ENCODE data around the gene TBXA2R.
"Not testable (repeated sequence)": the region's sequence is repeated elsewhere in the genome, so short reads cannot be mapped to it uniquely, and the experiment has no call there.

TBXA2R gene

DNA sequence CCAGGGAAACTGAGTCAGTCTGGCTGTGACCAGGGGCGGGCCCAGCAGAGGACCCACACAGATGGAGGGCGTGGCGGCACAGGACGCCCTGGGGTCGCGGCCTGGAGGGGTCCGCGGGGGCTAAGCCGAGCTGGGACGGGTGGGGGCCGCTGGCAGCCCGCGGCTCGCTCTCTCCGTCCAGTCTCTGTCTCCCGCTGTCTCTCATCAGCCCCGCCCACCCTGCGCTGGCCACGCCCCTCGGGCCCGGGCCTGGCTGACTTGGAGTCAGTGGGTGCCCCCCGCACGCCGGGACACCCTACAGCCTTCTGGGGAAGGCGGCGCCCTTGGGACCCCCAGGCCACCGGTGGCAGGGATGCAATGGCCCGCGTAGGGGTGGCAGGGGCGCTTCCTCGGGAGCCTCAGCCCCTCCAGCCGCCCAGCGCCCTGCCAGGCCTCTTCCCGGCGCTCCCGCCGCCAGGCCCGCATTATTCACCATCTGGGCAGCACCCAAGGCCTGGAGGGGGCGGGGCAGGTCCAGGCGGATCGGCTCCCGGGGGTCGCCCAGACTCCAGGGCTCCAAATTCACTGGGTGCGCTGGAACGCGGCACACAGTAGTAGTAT lies at the start of gene TBXA2R:
TSS of gene TBXA2R (minus strand) at position 186 of the 600 bp plus-strand sequence. CDS start 6,241 bp downstream, outside the sequence.
- FAIRE-seq: no peak

DNA sequence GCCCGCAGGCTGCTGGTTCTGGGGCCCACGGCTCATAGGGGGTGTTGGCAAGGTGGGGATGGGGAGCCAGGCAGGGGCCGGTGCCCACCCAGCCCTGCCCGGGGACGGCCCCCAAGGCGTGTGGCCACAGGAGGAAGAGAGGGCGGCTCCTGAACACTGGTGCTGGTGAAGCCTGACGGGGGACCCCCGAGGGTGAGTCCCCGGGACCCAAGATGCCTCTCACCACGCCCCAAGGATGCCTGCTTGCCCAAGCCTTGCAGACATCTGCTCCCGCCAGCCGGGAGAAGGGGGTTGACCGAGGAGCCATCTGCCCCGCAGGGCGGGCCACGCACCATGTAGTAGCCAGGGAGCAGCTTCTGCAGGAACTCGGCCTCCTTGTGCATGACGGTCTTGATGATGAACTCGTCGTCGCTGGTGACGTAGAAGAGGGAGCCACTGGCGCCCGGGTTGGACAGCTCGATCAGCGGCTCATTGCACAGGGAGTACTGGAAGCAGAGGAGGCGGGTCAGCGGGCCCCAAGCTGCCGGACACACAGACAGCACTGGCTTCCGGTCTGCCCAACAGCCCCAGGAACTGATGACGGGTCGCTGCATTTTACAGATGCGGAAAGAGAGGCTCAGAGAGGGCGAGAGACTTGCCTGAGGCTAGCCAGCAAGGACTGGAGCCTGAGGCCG lies 49.5 kb upstream of the TBXA2R start:
- no peak for FAIRE-seq

DNA sequence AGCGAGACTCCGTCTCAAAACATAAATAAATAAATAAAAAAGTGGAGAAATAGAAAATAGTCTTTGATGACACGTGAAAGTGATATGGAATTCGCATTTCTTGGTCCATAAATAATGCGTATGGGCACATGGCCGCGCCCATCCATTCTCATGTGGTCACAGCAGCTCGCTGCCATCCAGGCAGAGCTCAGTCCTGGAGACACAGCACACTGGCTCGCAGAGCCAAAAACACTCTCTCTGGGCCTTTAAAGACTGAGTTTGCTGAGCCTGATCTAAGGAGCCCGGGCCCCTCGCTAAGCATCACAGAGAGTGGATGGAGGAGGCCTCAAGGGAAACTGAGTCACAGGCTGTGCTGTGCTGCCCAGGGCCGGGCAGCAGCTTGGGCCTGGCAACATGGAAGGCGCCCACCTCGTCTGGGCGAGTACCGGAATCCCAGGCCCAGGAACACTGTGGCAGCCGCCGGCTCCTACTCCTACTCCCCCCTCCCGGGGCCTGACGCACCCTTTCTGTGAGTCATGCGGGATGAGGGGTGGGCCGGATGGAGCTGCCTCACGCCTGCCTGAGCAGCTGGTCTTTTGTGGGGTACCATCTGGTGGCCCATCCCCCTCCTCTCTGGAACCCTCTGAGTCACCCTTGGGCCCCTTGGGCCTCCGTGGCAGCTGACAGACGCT lies 48.9 kb upstream of the TBXA2R start:
- FAIRE-seq: no peak

DNA sequence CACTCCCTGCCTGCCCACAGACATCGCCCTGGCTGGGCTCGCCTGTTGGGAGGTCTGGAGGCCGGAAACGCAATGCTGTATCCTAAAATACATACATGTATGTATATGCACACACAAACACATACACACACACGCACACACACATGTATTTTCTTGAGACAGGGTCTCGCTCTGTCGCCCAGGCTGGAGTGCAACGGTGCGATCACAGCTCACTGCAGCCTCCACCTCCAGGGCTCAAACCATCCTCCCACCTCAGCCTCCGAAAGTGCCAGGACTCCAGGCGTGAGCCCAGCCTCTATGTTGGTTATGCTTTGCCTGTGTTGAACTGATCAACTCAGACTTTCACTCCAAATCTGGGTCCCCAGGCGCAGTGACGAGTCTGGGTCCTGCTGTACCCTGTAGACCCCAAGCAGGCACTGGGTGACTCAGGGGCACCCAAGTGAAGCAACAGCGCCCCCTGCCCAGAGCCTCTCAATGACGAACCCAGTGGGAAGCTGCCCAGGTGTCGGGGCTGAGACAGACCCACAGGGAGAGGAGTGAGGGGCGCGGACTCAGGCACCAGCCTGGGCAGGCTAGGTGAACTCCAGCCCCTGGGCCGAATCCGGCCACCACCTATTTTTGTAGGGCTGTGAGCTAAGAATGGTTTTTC lies 47.3 kb upstream of the TBXA2R start:
- no peak for FAIRE-seq

DNA sequence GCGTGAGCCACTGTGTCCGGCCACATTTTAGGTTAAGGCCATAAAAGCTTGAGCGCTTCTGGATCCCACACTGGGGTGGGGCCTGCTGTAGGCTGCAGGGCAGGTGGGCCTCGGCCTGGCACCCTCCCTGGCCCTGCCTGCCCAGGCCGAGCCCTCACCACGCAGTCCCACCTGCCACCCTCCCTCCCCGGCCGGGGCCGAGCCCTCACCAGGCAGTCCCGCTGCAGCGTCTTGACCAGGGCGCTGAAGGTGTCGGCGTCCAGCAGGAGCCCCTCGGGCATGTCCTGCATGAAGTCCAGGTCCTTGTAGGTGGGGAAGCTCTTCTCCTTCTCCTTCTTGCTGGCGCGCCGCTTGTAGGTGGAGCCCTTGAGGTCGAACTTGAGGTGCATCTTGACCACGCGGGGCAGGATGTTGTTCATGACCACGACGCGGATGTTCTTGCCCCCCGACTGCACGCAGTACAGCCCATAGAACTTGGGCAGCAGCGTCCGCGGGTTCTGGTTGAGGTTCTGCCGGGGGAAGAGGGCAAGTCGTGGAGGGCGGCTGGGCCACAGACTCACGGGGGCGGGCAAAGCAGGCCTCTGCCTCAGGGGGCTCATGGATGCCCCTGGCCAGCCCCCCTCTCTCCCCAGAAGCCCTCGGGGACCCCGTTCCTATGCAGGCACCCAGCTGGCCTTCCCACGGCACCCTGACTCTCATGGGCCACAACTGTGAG lies 46.6 kb upstream of the TBXA2R start:
- FAIRE-seq: no peak

DNA sequence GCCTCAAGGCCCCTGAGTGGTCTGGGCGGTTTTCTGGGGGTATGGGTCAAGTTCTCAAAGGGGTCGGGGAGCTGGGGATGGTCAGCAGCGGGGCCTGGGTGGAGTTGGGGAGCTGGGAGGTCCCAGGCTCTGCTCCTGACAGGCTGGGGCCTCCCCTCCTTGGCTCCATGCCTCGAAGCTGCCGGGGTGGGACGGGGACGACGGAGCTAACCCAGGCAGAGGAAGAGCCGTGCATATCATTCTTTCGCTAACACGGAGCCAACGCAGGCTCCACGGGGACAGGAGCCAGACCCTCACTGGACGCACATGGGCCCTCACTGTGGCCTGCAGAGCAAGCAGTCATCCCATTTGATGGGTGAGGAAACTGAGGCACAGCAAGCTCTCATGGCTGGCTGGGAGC lies 45.7 kb upstream of the TBXA2R start:
- FAIRE-seq: no peak

DNA sequence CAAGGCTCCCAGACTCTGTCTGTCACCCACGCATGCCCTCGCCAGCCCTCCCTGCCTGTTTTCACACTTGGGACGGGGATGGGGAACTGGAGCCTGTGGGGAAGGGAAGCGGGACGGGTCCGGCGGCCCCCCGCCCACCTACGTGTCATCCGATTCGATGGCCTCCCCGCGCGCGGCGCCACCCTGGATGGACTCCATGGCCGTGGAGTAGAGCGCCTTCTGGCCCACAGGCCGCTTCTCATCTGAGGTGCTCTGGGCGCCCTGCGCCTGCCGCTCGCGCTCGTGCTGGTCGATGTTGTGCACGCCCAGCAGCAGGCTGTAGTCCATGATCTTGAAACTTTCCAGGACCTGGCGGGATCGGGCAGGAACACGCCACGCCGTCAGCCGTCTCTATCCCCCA lies 45.0 kb upstream of the TBXA2R start:
- no peak for FAIRE-seq

DNA sequence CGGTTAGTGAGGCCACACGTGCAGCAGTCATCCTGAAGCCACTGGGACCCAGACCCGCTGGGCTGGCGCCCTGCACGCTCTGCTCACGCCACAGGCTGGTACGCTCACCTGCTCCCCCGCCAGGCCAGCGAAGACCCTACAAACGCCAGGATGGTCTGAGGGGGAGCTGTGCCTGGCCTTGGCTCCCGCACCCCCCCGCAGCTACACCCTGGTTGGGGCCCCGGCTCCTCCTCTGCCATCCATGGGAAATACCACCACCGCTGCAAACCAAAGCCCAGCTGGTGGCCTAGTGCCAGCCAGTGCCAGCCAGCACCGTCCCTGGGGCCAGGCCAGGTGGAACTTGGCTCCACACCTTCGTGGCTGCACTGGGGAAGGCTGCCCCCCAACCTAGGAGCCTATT lies 43.2 kb upstream of the TBXA2R start:
- FAIRE-seq: no peak

DNA sequence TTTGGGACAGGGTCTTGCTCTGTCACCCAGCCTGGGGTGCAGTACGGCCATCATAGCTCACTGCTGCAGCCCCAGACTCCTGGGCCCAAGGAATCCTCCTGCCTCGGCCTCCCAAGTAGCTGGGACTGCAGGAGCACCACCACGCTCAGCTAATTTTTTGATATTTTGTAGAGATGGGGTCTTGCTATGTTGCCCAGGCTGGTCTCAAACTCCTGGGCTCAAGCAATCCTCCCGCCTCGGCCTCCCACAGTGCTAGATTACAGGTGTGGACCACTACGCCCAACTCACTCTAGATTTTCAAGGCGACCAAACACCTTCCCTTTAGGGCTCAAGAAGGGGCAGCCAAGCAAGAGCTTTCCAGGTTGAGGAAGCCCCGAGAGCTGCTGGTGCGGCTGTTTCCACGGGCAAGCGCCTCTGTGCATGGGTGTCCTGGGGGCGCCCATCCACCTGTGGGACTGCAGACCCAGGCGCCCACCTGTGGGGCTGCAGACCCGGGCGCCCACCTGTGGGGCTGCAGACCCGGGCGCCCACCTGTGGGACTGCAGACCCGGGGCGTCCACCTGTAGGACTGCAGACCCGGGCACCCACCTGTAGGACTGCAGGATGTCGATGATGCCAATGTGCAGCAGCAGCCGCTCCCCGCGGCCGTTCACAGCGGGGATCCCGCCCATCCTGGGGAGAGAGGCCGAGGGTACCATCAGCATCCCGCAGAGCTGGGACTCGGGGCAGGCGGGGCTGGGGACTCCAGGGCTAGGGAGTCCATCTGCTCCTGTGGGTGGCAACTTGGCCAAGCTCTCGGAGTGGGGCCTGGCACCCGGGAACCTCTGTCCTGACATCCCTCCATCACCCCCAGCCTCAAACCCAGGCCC lies 41.6 kb upstream of the TBXA2R start:
- no peak for FAIRE-seq

DNA sequence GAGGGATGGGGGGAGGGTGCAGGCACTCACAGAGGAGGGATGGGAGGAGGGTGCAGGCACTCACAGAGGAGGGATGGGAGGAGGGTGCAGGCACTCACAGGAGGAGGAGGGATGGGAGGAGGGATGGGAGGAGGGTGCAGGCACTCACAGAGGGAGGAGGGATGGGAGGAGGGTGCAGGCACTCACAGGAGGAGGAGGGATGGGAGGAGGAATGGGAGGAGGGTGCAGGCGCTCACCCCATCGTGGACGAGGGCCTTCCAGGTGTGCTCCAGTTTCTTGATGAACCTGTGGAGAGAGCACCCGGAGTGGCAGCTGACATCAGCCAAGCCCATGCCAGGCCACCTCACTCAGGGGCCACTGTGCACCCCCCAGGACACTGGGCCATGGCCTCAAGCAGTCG lies 40.4 kb upstream of the TBXA2R start:
- FAIRE-seq: not testable (repeated sequence)

DNA sequence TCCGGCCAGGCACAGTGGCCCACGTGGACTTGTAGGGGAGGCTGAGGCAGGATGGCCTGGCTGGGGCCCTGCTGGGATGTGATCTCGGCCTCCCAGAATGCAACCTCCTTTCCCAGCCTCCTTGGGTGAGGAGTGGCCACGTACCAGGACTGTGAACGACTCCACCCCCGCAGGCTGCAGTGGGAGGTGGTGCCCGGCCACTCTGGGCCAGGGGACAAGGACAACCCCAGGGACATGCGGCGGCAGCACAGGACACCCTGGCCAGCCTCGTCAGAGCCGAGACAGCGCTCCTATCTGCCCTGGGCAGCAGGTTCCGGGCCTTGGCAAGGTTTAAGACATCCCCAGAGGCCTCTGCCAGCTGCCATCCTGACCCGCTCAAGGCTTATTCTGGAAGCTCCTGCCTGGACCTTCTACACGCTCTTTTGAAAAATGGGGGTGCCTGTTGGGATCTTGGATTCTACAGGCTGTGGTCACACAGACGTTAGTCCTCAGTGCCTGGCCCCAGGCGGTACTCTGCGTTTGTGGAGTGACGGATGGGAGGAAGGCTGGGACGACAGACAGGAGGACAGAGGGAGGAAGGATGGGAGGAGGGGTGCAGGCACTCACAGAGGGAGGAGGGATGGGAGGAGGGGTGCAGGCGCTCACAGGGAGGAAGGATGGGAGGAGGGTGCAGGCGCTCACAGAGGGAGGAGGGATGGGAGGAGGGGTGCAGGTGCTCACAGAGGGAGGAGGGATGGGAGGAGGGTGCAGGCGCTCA lies 39.8 kb upstream of the TBXA2R start:
- no peak for FAIRE-seq

DNA sequence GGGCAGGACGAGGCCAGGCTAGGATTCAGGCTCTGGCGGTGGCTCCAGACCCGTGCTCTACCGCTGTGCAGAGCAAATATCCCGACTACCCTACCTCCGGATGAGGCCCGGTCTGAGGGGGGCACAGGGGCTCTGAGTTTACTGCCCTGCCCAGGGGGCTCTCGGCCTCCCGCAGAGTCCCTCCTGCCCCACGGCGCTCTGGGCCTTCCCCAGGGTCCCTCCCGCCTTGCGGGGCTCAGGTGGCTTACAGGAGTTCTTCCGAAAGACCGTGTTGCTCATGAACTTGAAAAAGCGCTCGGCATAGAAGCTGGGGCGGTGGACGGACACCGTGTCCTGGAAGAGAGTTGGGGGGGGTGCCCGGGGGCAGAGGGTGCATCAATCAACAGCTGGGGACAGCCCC lies 39.1 kb upstream of the TBXA2R start:
- FAIRE-seq: no peak

DNA sequence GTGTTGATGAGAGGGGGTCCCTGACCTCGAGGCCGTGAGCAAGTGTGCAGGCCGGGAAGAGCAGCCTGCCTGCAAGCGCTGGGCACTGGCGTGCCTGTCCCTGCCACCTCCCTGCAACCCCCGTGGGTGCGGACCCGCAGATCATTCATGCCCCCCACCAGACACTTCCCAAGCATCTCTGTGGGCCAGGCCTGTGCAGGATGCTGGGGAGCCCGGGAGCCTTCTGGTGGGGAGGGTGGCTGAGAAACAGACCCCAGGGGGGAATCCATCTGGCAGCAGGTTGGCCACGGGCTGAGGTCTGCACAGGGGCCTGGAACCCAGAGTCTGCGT lies 38.4 kb upstream of the TBXA2R start:
- no peak for FAIRE-seq

DNA sequence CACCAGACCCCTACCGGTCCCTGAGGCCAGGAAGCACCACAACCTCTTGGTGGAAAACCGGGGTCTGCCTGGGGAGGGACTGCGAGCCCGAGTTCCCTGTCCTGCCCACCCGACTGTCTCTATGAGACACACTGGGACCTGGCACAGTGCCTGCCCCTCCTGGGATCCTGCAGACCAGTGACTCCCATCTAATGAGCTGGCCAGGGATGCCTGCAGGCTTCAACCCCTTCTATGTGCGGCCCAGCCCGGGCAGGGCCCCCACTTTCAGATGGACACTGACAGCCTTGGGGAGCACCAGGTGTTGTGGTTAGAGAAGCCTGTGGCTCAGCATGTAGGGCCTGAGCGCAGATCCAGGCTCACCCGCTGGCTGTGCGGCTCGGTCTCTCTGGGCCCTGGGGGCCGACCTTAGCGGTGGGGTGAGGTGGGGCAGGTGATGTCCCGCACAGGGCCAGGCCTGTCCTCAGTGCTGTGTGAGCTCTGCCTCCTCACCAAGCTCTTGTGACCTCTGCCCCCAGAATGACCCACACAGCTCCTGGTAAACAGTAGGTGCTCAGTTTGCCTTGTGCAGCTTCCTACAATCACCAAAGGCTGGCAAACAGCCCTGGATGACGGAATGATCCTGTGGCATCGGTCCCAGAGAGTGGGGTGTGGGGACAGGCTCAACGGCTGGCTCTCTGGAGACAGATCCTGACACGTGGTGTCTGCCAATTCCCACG lies 37.8 kb upstream of the TBXA2R start:
- FAIRE-seq: no peak

DNA sequence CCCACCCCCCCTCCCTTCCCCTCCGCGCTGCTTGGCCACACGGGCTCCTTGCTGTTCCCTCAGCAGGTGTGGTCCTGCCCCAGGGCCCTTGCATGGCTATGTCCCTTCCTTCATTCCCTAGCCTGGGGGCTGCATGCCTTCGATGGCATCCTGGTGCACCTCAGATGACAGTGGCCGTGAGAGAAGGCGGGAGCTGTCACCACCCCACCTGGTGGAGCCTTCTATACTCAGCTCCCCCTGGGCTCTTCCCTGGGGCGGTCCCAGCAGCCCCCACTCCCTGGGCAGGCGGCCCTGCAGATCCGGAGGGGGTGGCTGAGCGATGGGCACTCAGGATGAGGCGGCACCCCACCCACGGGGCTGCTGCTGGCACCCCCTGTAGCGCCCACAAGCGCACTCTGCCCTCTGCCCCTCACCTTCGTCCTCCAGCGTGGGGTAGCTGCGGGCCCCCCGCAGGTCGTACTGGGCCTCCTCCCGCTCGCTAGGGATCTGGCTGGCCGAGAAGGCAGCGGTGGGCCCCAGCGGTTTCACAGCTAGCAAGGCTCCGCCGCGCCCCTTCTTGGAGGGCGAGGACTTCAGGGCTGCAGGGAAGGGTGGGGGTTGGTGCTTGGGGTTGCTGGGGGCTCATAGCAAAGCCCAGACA lies 37.1 kb upstream of the TBXA2R start:
- FAIRE-seq: no peak

DNA sequence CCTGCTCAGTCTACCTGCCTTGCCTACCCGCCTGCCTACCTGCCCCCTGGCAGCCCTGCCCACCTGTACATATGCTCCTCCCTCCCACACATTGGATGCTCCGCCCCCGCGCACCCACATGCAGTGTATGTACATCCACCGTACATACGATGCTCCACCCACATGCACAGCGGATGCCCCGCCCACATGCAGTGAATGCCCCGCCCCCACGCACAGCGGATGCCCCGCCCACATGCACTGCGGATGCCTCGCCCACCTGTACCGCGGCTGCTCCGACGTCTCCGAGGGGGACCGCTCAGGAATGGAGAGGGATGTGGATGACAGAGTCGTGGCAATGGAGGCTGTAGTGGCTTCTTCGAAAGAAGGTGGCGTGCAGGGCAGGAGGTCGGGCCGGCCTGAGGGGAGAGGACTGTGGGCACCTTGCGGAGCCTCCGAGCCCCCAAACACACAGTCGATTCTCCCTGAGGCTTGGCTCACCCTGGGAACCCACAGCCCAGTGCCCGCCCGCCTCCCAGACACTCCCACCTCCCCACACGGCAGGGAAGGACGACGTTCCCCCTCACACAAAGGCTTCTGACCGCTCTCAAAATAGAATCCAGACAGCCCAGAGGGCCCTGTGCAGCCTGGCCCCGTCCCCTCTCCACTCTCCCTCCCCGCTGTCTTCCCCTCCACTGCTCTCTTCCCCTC lies 36.5 kb upstream of the TBXA2R start:
- FAIRE-seq: no peak

DNA sequence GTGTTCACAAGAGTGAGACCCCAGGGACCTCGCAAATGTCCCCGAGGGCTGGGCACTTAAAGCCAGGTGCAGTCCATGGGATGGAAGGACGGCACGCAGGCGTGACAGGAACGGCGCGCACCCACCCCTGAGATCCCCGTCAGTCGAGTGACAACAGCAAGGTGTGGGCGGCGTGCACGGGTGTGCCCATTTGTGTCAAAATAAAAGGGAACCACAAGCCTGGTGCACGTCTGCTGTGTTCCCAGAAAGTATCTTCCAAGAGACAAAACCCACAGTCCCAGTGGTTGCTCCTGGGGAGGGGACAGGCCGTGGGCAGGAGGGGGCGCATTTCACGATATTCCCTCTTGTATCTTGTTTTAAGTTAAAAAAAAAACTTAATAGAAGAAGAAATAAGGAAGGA lies 35.6 kb upstream of the TBXA2R start:
- no peak for FAIRE-seq

DNA sequence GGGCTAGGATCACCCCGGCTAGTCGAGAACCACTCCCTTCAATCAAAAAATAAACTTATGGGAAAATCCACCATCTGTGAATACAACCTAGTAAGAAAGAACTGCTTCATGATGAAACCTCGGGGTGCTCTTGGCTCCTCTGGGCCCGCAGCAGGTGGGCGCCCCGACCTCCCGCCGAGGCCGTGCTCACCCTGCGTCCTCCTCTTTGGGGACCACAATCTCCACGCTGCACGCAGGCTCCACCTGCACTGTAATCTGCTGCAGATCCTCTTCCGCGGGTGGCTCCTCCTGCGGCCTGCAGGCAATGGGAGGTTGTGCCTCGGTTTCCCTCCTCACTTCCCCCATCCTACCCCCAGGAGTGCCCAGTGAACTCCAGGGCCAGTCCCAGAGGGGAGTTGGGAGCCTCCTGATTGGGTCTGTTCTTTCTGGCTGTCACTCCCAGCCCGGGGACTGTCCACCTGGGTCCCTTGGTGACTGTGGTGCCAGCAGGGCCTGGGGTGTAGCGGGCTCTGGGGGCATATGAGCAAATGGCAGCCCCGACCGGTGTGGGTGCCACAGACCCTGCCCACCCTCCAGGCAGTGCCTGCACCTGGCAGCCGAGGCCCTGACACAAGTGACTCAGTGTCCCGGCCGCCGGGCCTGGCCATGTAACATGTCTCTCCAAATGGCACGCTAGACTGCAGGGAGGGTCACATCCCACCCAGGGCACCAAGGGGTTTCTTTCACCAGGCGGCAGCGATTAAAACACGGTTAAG lies 35.0 kb upstream of the TBXA2R start:
- no peak for FAIRE-seq

DNA sequence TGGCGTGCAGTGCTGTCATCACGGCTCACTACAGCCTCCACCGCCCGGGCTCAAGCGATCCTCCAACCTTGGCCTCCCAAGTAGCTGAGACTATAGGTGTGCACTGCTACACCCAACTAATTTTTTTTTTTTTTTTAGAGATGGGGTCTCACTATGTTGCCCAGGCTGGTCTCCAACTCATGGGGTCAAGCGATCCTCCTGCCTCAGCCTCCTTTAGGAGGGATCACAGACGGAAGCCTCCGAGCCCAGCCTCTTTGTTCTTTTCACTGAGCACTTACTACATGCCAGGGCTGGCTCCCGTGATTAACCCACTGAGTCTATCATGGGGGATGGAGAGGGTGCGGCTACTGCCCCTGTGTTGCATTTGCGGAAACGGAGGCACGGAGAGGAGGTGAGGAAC lies 32.8 kb upstream of the TBXA2R start:
- FAIRE-seq: no peak
